ENCODE data around the gene MMUT.
A peak's percentile ranks its signal among the peaks of the same experiment; 100 is the strongest.
"Not testable (repeated sequence)": the region's sequence is repeated elsewhere in the genome, so short reads cannot be mapped to it uniquely, and the experiment has no call there.

MMUT gene

GRCh38 chr6:49490633-49491032 is 27.6 kb upstream of the MMUT start:
- TF ChIP-seq ZFX (IDR thresholded peaks at IDR 0.05; ENCODE audit: borderline replicate concordance) (no peak), CTCF (IDR thresholded peaks at IDR 0.05) (no peak)
- H3K27ac ChIP-seq: no peak overlapping the region

- H3K27ac ChIP-seq: not testable (repeated sequence)
Observed at GRCh38 chr6:49483380-49483779, 20.3 kb upstream of the MMUT start.

GRCh38 chr6:49481846-49482245 is 18.8 kb upstream of the MMUT start:
- H3K27ac ChIP-seq: not testable (repeated sequence)

- TF ChIP-seq CTCF (IDR thresholded peaks at IDR 0.05) (no peak), ZFX (IDR thresholded peaks at IDR 0.05; ENCODE audit: borderline replicate concordance) (no peak)
- no peak overlapping the region for H3K27ac ChIP-seq
Observed at GRCh38 chr6:49479308-49479970, 16.4 kb upstream of the MMUT start.

- not testable (repeated sequence) for H3K27ac ChIP-seq
Observed at GRCh38 chr6:49476564-49476963, 13.5 kb upstream of the MMUT start.

GRCh38 chr6:49468042-49468441 is 5.0 kb upstream of the MMUT start:
- no peak for TF ChIP-seq CTCF (IDR thresholded peaks at IDR 0.05)
- TF ChIP-seq ZFX (IDR thresholded peaks at IDR 0.05; ENCODE audit: borderline replicate concordance): no peak
- no peak overlapping the region for H3K27ac ChIP-seq

- no peak overlapping the region for H3K27ac ChIP-seq
- TF ChIP-seq CTCF (IDR thresholded peaks at IDR 0.05) (no peak), ZFX (IDR thresholded peaks at IDR 0.05; ENCODE audit: borderline replicate concordance) (no peak)
Observed at GRCh38 chr6:49464691-49465090, 1.6 kb upstream of the MMUT start.

- TF ChIP-seq ZFX (IDR thresholded peaks at IDR 0.05; ENCODE audit: borderline replicate concordance) (no peak), CTCF (IDR thresholded peaks at IDR 0.05) (no peak)
Observed at GRCh38 chr6:49463612-49463967, 537 bp upstream of the MMUT start.

GRCh38 chr6:49462599-49462926 is 490 bp downstream of the MMUT start:
- H3K27ac ChIP-seq: peak overlapping the region; percentile 74
- TF ChIP-seq ZFX (IDR thresholded peaks at IDR 0.05; ENCODE audit: borderline replicate concordance): no peak
- no peak for TF ChIP-seq CTCF (IDR thresholded peaks at IDR 0.05)

More at GRCh38 chr6:49463612-49463967, 537 bp upstream of the MMUT start:
- peak overlapping the region; percentile 74 for H3K27ac ChIP-seq
